Measurements from ENCODE around the gene OR10K1.

OR10K1 gene

GRCh38 chr1:158454537-158454936 is 7.1 kb upstream of the OR10K1 start:
- Histone ChIP-seq H3K9ac (no peak overlapping the region), H3K36me3 (ENCODE audit: insufficient read depth) (no peaks in the 10 kb centered on the region)

GRCh38 chr1:158457246-158457645 is 4.4 kb upstream of the OR10K1 start:
- no peak overlapping the region for H3K4me3 ChIP-seq (IDR thresholded peaks at IDR 0.05; ENCODE audit: insufficient read depth, low read depth, low read length)
- no peak overlapping the region for H2AFZ ChIP-seq (ENCODE audit: low read depth)
- no peak overlapping the region for H3K9ac ChIP-seq
- no peaks in the 10 kb centered on the region for H3K36me3 ChIP-seq (ENCODE audit: insufficient read depth)
- no peak overlapping the region for H3K4me2 ChIP-seq
- H3K27me3 ChIP-seq (ENCODE audit: insufficient read depth, low read depth), result no peaks in the 10 kb centered on the region
- H3K4me1 ChIP-seq (ENCODE audit: low read depth, poor library complexity, severe bottlenecking), result no peaks in the 10 kb centered on the region
- no peak for TF ChIP-seq CTCF (conservative IDR thresholded peaks at IDR 0.05; ENCODE audit: low read depth, low read length)
- H3K79me2 ChIP-seq (ENCODE audit: insufficient read depth, low read depth), result no peaks in the 10 kb centered on the region
- no peaks in the 10 kb centered on the region for H4K20me1 ChIP-seq (ENCODE audit: insufficient read depth)
- no peak overlapping the region for H3K27ac ChIP-seq

More at GRCh38 chr1:158454537-158454936, 7.1 kb upstream of the OR10K1 start:
- TF ChIP-seq CTCF (conservative IDR thresholded peaks at IDR 0.05; ENCODE audit: low read depth, low read length), result no peak
- Histone ChIP-seq H3K27me3 (ENCODE audit: insufficient read depth, low read depth) (no peaks in the 10 kb centered on the region), H2AFZ (ENCODE audit: low read depth) (no peak overlapping the region), H3K27ac (no peak overlapping the region), H4K20me1 (ENCODE audit: insufficient read depth) (no peaks in the 10 kb centered on the region), H3K4me1 (ENCODE audit: low read depth, poor library complexity, severe bottlenecking) (no peaks in the 10 kb centered on the region), H3K4me2 (no peak overlapping the region), H3K79me2 (ENCODE audit: insufficient read depth, low read depth) (no peaks in the 10 kb centered on the region), H3K4me3 (IDR thresholded peaks at IDR 0.05; ENCODE audit: insufficient read depth, low read depth, low read length) (no peak overlapping the region)

- H3K4me2 ChIP-seq, result no peak overlapping the region
- H3K9ac ChIP-seq, result no peak overlapping the region
- H3K4me1 ChIP-seq (ENCODE audit: low read depth, poor library complexity, severe bottlenecking), result no peaks in the 10 kb centered on the region
- no peak overlapping the region for H3K27ac ChIP-seq
- no peaks in the 10 kb centered on the region for H3K36me3 ChIP-seq (ENCODE audit: insufficient read depth)
- no peak overlapping the region for H2AFZ ChIP-seq (ENCODE audit: low read depth)
- H3K27me3 ChIP-seq (ENCODE audit: insufficient read depth, low read depth), result no peaks in the 10 kb centered on the region
- H4K20me1 ChIP-seq (ENCODE audit: insufficient read depth), result no peaks in the 10 kb centered on the region
- no peak for TF ChIP-seq CTCF (conservative IDR thresholded peaks at IDR 0.05; ENCODE audit: low read depth, low read length)
- no peaks in the 10 kb centered on the region for H3K79me2 ChIP-seq (ENCODE audit: insufficient read depth, low read depth)
- no peak overlapping the region for H3K4me3 ChIP-seq (IDR thresholded peaks at IDR 0.05; ENCODE audit: insufficient read depth, low read depth, low read length)
Observed at GRCh38 chr1:158458263-158458662, 3.4 kb upstream of the OR10K1 start.

GRCh38 chr1:158471920-158472319 is 10.3 kb downstream of the OR10K1 start, which contains the start of gene OR10R2:
TSS of gene OR10R2 (plus strand) at chr1:158472220. CDS start at chr1:158472326, 106 bp downstream.
- Histone ChIP-seq H3K27ac (no peak within 1 kb of the TSS), H3K79me2 (ENCODE audit: insufficient read depth, low read depth) (no peaks in the 10 kb centered on the region), H3K27me3 (ENCODE audit: insufficient read depth, low read depth) (no peaks in the 10 kb centered on the region), H3K36me3 (ENCODE audit: insufficient read depth) (no peaks in the 10 kb centered on the region), H3K4me2 (no peak within 1 kb of the TSS), H4K20me1 (ENCODE audit: insufficient read depth) (no peaks in the 10 kb centered on the region), H3K4me1 (ENCODE audit: low read depth, poor library complexity, severe bottlenecking) (no peaks in the 10 kb centered on the region), H2AFZ (ENCODE audit: low read depth) (no peak within 1 kb of the TSS), H3K4me3 (IDR thresholded peaks at IDR 0.05; ENCODE audit: insufficient read depth, low read depth, low read length) (no peak within 1 kb of the TSS), H3K9ac (no peak within 1 kb of the TSS)
- no peak for TF ChIP-seq CTCF (conservative IDR thresholded peaks at IDR 0.05; ENCODE audit: low read depth, low read length)
